ENCODE measurements around the gene TENT4A.

The TENT4A gene

DNA sequence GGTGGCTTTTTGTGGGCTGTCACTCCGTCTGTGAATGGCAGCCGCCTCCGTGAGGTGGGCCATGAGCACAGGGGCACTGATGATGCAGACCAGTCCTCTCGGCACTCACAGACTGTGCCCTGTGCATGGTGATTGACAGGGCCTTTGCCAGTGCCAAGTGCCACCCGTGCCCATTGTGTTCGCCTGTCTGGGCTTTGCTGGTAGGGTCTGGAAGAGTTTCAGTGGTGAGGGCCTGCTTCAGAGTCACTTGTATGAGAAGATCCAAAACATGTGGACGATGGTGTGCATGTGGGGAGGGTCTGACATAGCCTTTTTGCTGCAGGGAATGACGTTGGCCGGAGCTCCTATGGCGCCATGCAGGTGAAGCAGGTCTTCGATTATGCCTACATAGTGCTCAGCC lies 34.9 kb downstream of the TENT4A start:
- Histone ChIP-seq H3K4me1 (ENCODE audit: low read depth, poor library complexity, severe bottlenecking) (peaks cover 6% of the 10 kb centered on the region), H2AFZ (ENCODE audit: low read depth) (no peak overlapping the region), H3K79me2 (ENCODE audit: insufficient read depth, low read depth) (peaks cover 23% of the 10 kb centered on the region; the same call in 1 of the 2 replicates), H4K20me1 (ENCODE audit: insufficient read depth) (no peaks in the 10 kb centered on the region), H3K4me3 (IDR thresholded peaks at IDR 0.05; ENCODE audit: insufficient read depth, low read depth, low read length) (no peak overlapping the region), H3K27me3 (ENCODE audit: insufficient read depth, low read depth) (no peaks in the 10 kb centered on the region), H3K27ac (no peak overlapping the region), H3K4me2 (no peak overlapping the region), H3K9ac (no peak overlapping the region), H3K36me3 (ENCODE audit: insufficient read depth) (peaks cover 19% of the 10 kb centered on the region)
- TF ChIP-seq, protein P1, sequence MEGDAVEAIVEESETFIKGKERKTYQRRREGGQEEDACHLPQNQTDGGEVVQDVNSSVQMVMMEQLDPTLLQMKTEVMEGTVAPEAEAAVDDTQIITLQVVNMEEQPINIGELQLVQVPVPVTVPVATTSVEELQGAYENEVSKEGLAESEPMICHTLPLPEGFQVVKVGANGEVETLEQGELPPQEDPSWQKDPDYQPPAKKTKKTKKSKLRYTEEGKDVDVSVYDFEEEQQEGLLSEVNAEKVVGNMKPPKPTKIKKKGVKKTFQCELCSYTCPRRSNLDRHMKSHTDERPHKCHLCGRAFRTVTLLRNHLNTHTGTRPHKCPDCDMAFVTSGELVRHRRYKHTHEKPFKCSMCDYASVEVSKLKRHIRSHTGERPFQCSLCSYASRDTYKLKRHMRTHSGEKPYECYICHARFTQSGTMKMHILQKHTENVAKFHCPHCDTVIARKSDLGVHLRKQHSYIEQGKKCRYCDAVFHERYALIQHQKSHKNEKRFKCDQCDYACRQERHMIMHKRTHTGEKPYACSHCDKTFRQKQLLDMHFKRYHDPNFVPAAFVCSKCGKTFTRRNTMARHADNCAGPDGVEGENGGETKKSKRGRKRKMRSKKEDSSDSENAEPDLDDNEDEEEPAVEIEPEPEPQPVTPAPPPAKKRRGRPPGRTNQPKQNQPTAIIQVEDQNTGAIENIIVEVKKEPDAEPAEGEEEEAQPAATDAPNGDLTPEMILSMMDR (conservative IDR thresholded peaks at IDR 0.05; ENCODE audit: low read depth, low read length): no peak

DNA sequence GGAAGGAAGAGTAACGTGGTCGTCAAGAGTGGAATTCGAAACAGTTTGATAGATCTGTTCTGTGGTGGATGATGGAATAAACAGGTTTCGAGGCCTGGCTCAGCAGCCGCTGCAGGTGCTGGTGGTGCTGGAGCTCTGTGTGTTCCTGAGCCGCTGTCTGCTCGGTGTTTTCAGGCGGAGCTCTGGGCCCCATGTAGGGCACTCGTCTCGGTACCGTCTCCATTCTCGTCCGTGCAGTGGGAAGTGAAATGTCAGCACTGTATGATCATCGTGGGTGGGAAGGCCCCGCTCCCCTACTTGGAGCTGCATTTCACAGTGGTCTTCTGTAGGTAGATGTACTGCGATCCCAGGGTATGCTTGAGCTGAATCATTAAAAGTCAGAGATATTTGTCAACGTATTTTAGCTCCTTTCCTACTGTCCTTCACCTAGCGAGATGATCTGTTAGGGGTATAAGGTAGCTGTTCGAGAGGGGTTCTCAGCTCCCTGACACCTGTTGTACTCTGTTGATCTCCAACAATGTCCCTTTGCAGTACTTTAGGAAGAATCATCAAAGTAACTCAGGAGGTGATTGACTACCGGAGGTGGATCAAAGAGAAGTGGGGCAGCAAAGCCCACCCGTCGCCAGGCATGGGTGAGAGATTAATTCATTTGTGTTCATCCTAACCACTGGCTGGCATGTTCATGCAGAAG lies 35.9 kb downstream of the TENT4A start:
- Histone ChIP-seq H3K4me1 (ENCODE audit: low read depth, poor library complexity, severe bottlenecking) (peaks cover 16% of the 10 kb centered on the region), H3K79me2 (ENCODE audit: insufficient read depth, low read depth) (peaks cover 23% of the 10 kb centered on the region; the same call in 1 of the 2 replicates), H3K4me2 (no peak overlapping the region), H3K27me3 (ENCODE audit: insufficient read depth, low read depth) (no peaks in the 10 kb centered on the region), H3K4me3 (IDR thresholded peaks at IDR 0.05; ENCODE audit: insufficient read depth, low read depth, low read length) (no peak overlapping the region), H4K20me1 (ENCODE audit: insufficient read depth) (no peaks in the 10 kb centered on the region), H2AFZ (ENCODE audit: low read depth) (no peak overlapping the region), H3K36me3 (ENCODE audit: insufficient read depth) (peaks cover 20% of the 10 kb centered on the region), H3K27ac (no peak overlapping the region), H3K9ac (no peak overlapping the region)
- TF ChIP-seq, protein P1 (conservative IDR thresholded peaks at IDR 0.05; ENCODE audit: low read depth, low read length): no peak

DNA sequence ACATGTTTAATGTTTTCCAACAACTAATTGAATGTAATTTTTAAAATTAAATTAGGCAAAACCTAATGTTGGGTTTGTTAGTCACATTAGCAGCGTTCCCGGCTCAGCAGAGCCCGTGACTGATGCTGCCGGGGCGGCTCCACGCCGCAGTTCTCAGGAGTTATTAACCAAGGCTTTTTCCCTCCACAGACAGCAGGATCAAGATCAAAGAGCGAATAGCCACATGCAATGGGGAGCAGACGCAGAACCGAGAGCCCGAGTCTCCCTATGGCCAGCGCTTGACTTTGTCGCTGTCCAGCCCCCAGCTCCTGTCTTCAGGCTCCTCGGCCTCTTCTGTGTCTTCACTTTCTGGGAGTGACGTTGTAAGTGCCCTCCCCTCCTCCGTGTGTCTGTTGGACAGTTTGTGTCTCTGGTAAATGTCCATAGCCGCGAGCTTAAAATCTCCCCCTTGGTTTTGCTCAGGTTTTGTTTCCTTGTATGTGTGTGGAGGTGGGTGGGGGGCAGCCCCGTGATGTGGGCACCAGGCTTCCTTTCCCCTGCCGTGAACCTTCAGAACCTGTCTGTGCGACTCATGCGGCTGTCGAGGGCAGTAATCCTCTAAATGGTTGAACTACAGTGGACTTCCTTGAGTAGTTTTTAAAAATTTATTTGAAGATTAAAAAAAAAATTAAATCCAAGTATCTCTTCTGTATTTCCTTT lies 37.1 kb downstream of the TENT4A start:
- no peak overlapping the region for H3K4me3 ChIP-seq (IDR thresholded peaks at IDR 0.05; ENCODE audit: insufficient read depth, low read depth, low read length)
- TF ChIP-seq, protein P1 (conservative IDR thresholded peaks at IDR 0.05; ENCODE audit: low read depth, low read length): no peak
- H3K4me1 ChIP-seq (ENCODE audit: low read depth, poor library complexity, severe bottlenecking): peaks cover 20% of the 10 kb centered on the region
- no peak overlapping the region for H3K4me2 ChIP-seq
- no peaks in the 10 kb centered on the region for H3K27me3 ChIP-seq (ENCODE audit: insufficient read depth, low read depth)
- H2AFZ ChIP-seq (ENCODE audit: low read depth): no peak overlapping the region
- H3K79me2 ChIP-seq (ENCODE audit: insufficient read depth, low read depth): peaks cover 23% of the 10 kb centered on the region; the same call in 1 of the 2 replicates
- peaks cover 20% of the 10 kb centered on the region for H3K36me3 ChIP-seq (ENCODE audit: insufficient read depth)
- no peaks in the 10 kb centered on the region for H4K20me1 ChIP-seq (ENCODE audit: insufficient read depth)
- no peak overlapping the region for H3K27ac ChIP-seq
- H3K9ac ChIP-seq: no peak overlapping the region

DNA sequence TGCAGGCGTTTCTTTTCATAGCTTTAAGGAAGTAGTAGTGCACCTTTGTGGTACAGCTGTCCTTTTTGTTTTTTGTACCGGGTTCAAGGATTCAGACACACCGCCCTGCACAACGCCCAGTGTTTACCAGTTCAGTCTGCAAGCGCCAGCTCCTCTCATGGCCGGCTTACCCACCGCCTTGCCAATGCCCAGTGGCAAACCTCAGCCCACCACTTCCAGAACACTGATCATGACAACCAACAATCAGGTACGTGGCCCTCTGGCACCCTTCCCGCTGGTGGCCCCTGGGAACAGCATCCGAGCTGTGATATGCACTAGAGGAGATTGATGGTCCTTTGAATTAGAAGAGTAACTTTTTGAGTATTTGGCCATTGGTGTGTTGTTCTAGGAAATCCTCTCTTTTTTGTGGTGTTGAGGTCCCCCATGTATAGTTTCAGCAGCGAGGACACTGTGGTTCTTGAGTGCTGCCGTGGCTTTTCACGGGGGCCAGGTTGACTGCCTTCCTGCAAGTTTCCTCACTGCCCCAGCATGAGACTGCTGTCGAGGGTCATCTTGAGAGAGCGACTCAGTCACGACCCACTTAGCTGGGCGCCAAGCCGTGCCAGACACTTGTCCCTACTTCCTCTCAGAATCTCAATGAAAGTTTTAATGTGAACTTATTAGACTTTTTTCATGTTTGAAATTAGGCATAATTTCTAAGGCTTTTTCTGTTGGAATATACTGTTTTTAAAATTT lies 37.9 kb downstream of the TENT4A start:
- H3K4me1 ChIP-seq (ENCODE audit: low read depth, poor library complexity, severe bottlenecking): peaks cover 23% of the 10 kb centered on the region
- H3K27me3 ChIP-seq (ENCODE audit: insufficient read depth, low read depth): no peaks in the 10 kb centered on the region
- H3K4me3 ChIP-seq (IDR thresholded peaks at IDR 0.05; ENCODE audit: insufficient read depth, low read depth, low read length): no peak overlapping the region
- H3K9ac ChIP-seq: no peak overlapping the region
- TF ChIP-seq, protein P1 (conservative IDR thresholded peaks at IDR 0.05; ENCODE audit: low read depth, low read length): no peak
- H3K4me2 ChIP-seq: no peak overlapping the region
- no peak overlapping the region for H3K27ac ChIP-seq
- H4K20me1 ChIP-seq (ENCODE audit: insufficient read depth): no peaks in the 10 kb centered on the region
- no peak overlapping the region for H2AFZ ChIP-seq (ENCODE audit: low read depth)
- H3K79me2 ChIP-seq (ENCODE audit: insufficient read depth, low read depth): peaks cover 23% of the 10 kb centered on the region; the same call in 1 of the 2 replicates
- peaks cover 26% of the 10 kb centered on the region for H3K36me3 ChIP-seq (ENCODE audit: insufficient read depth)
